Skeletal muscle cell (primary cell): ENCODE measurements around the gene HMGXB4.
A peak's percentile ranks its signal among the peaks of the same experiment; 100 is the strongest.

ENCODE experiments used
- DNase-seq: peaks from one replicate; pipeline ENCODE4 v3.0.0-alpha.2; 2010; ENCODE audit warnings: low read depth
- H3K4me3 ChIP-seq: 2 replicates; pipeline ENCODE4 v1.5.1; 2011; ENCODE audit warnings: low read depth, mild to moderate bottlenecking, control low read depth, low read length, moderate library complexity

HMGXB4 gene

GRCh38 chr22:35253946-35254345, 3.3 kb upstream of the HMGXB4 start:
- DNase-seq = no peak
- no peak overlapping the region for H3K4me3 ChIP-seq

DNA sequence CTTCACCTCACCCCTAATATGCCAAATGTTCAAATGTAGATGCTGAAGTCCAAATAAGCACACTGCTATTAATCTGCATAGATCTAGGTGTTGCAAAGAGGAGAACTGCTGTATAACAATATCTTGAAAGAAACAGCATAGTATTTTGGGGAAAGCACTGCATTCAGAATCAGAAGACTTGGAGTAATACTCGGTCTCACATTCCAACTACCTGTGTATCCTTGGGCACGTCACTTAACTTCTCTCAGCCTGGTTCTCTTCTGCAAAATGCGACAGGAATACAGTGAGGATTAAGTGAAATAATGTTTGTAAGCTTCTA, 332 bp upstream of the HMGXB4 start:
- DNase-seq = no peak

DNA sequence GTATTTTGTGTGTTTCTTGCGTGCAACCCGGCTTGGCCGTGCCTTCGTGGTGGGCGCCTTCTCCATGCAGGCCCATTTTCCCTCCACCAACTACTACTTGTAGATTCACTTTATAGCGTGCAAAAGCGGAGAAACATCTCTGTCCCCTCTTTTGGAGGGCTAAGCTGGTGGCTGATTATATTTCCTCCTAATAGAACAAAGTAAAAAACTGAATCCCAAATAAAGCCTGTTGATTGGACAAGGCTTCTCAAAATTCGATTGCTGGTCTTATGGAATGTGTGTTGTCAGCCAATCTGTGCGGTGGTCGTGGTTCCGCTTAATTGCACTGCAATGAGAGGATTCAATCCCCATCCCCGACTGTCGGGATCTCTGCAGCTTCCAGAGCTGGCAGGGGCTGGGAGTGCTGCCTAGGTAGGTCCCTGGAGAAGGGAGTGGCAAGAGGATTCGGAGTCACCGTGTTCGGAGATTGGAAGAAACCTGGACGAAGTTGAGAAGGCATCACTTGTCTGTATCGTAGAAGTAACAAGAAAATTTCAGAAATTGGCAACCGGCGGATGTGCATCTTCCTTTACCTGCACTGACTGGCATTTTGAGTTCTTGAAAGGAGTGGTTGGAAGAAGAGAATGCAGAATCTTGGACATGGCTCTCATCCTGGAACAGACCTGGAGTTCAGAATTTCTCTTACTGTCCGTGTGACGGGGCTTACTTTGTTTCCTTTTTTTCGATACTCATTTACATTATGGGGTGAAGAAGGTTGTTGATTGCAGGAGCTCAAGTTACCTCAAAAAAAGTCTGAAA, 1.1 kb downstream of the HMGXB4 start:
- no peak for DNase-seq
- H3K4me3 ChIP-seq = peak overlapping the region; percentile 86

More for the DNA sequence above, 332 bp upstream of the HMGXB4 start:
- H3K4me3 ChIP-seq = peak overlapping the region; percentile 86

- H3K4me3 ChIP-seq = no peak overlapping the region
- no peak for DNase-seq
These were observed 7.7 kb downstream of the HMGXB4 start for GRCh38 chr22:35264986-35265385.

- no peak for DNase-seq
- no peak overlapping the region for H3K4me3 ChIP-seq
These were observed 9.0 kb downstream of the HMGXB4 start for GRCh38 chr22:35266277-35266676.

GRCh38 chr22:35269630-35270029, 12.3 kb downstream of the HMGXB4 start:
- no peak for DNase-seq
- no peak overlapping the region for H3K4me3 ChIP-seq

DNA sequence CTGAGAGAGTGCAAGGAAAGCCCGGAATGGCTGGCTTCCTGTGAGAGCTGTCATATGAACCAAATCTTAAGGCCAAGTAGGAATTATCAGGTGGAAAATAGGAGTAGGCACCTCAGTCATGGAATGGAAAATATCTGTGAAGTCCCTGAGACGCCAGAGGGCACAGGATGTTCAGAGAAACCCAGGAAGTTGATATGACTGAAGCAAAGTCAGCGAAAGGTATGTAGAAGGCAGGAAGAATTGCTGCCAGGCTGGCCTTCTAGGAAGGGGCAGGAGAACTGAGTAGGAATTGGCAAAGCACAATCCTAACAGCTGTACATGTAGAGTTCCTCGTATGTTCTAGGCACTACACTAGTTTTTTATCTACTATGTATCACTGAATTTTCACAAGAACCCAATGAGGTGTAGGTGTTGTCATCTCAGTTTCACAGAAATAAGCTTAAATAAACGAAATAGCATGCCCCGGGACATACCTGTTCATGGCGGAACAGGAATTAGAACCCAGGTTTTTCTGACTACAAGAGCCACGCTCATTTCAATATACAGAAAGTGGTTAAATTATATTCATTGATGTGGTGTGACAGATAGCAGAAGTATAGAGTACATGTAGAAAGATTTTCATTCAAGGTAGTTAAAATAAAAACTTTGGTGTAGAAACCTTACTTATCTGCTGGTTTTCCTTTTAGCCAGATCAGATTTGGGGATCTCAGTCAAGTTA, 17.0 kb downstream of the HMGXB4 start:
- no peak overlapping the region for H3K4me3 ChIP-seq
- DNase-seq = no peak

- no peak overlapping the region for H3K4me3 ChIP-seq
- no peak for DNase-seq
These were observed 18.3 kb downstream of the HMGXB4 start for GRCh38 chr22:35275580-35275979.

DNA sequence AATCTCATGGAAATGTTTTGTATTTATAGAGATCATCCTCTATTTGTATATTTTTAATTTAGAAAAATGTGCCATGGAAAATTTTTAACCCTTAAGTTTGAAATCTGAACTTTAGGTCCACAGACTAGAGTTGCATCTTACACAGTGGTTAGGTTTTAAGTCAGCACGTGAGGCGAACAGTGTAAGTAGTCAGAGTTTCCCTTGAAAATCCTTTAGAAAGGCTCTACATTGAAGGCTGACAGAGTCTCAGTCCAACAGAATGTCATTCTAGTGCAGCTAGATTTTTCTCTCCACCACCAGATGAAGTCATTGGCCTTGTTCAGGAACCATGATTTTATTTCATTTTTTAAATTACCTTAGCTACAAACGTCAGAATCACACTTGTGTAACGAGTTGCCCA, 18.7 kb downstream of the HMGXB4 start:
- no peak overlapping the region for H3K4me3 ChIP-seq
- DNase-seq = no peak

DNA sequence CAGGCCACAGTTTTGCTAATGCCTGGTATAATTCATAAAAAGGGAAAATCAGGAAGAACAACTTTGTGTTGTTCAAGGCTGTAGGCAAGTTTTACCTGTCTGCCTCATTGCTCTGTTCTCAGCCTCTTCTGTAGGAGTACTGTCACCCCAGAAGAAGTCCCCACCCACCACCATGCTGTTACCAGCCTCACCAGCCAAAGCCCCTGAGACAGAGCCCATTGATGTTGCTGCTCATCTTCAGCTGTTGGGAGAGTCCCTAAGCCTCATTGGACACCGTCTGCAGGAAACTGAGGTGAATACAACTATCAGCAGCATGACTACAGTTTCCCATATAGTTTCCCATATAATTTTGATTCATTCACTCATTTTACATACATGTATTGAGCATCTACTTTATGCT, 30.8 kb downstream of the HMGXB4 start:
- DNase-seq = no peak
- no peak overlapping the region for H3K4me3 ChIP-seq

DNA sequence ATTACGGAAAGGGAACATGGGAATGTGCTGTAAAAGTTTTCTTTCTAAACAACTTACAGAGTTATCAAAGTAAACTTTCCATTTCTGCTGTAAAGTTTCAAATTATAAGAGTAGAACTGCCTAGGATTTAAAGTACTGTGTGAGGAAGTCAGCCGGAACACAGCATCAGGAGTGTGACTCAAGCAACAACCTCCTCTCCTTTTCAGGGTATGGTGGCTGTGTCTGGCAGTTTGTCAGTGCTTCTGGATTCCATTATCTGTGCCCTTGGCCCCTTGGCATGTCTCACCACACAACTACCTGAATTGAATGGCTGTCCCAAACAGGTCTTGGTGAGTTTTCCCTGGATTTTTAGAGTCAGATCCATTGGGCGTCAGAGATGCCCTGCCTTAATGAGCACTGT, 35.5 kb downstream of the HMGXB4 start:
- DNase-seq = no peak
- H3K4me3 ChIP-seq = no peak overlapping the region

DNA sequence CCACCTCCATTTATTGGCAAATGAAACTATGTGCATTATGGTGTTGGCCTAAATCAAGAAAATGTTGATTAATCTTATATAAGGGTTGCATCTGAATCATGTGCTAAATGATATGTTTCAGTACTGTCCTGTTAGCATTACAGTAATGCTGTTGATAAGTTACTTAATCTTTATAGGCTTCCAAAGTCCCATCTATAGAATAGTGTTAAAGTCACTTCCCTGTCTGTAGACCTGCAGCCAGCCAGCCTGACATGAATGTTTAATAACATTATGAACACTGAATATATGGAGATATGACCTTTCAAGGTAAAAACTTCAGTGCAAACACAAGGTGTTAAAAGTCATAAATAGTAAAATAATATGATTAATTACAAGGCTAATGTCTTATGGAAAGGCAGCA, 38.8 kb downstream of the HMGXB4 start:
- H3K4me3 ChIP-seq = no peak overlapping the region
- DNase-seq = no peak

DNA sequence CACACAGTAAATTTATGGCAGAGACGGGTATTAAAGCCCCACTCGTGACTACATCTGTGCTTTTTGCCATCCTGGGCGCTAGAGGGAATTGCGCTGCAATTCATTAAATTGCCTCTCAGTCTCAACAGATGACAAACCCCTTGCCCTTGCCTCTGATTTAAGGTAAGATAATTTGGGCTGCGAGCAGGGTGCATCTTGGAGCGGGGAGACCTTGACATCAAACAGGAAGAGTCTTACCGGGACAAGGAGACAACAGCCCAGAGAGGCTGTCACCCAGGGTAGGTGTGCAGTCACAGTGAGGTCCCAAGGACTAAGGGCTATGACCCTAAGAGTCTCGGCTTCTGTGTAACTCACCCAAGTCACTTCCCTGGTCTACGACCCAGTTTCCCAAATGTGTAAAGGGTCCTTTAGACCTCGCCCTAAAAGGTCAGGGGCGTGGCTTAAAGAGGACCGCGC, 42.0 kb downstream of the HMGXB4 start:
- peak overlapping the region; percentile 81 for H3K4me3 ChIP-seq
- DNase-seq = no peak

- DNase-seq = peak; percentile 96
- H3K4me3 ChIP-seq = peak within 1 kb of the TSS; percentile 81
These were observed 42.6 kb downstream of the HMGXB4 start, which contains the start of gene TOM1 for GRCh38 chr22:35299673-35300499. Gene TOM1, plus strand, starts transcription at chr22:35299894. Its CDS starts 35 bp downstream, at chr22:35299929.

GRCh38 chr22:35301372-35301874, 44.1 kb downstream of the HMGXB4 start:
- H3K4me3 ChIP-seq = no peak overlapping the region
- DNase-seq = peak; percentile 90

DNA sequence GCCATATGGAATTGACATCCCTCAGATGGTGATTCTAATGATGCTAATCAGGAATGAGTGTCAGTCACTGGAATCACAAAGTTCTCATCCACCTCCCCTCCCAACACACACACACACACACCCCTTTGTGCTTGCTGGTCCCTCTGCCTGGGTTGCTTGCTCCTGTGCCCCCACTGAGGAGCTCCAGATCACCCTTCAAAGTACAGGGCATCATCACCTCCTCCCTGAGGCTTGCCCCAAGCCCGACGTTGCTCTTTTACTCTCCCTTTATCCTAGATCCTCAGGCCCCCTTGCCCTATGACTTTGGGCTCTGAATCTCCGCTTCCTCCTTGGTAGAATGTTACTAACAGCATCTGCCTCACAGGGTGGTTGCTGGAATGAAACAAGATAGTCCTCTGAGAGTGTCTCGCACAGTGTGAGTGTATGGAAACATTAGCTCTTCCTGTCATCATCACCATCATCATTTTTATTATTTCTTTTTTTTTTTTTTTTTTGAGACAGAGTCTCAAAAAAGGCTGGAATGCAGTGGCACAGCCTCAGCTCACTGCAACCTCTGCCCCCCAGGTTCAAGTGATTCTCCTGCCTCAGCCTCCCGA, 45.8 kb downstream of the HMGXB4 start:
- DNase-seq = no peak
- H3K4me3 ChIP-seq = no peak overlapping the region

GRCh38 chr22:35305525-35306070, 48.3 kb downstream of the HMGXB4 start:
- no peak overlapping the region for H3K4me3 ChIP-seq

GRCh38 chr22:35306350-35306967, 49.2 kb downstream of the HMGXB4 start:
- H3K4me3 ChIP-seq = no peak overlapping the region
- no peak for DNase-seq

More at GRCh38 chr22:35305525-35306070, 48.3 kb downstream of the HMGXB4 start:
- DNase-seq = no peak

- no peak overlapping the region for H3K4me3 ChIP-seq
- no peak for DNase-seq
These were observed 50.1 kb downstream of the HMGXB4 start for GRCh38 chr22:35307372-35307771.
